Stimulated activated CD4-positive, alpha-beta T cell treated with anti-CD3 and anti-CD28 coated beads, Interleukin-1b, Interleukin-23, amount 100 ng/mL, for 48 hours (primary cell): ENCODE measurements around the gene PYY.

Experiments used
- DNase-seq: peaks from one replicate; pipeline ENCODE4 v3.0.0-alpha.2; 2020

PYY gene

GRCh38 chr17:43914451-43914850, 39.3 kb downstream of the PYY start:
- DNase-seq = no peak

DNA sequence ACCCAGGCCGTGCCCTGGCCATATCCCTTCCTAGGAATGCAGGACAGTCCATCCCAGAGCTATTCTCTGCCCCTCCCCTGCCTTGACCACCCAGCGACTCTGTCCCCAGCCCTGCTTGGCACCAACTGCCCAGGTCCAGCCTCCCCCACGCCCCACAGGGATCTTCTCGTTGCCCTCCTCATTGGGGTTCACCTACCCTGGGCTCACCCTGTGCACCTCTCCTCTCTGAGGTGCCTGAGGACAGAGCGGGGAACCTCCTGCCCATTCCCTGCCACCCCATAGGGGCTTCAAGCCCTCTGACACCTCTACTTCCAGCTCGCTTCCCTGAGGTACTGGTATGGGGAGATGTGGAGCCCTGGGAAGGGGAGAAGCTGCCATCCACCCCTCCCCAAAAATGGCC, 40.2 kb downstream of the PYY start:
- no peak for DNase-seq

DNA sequence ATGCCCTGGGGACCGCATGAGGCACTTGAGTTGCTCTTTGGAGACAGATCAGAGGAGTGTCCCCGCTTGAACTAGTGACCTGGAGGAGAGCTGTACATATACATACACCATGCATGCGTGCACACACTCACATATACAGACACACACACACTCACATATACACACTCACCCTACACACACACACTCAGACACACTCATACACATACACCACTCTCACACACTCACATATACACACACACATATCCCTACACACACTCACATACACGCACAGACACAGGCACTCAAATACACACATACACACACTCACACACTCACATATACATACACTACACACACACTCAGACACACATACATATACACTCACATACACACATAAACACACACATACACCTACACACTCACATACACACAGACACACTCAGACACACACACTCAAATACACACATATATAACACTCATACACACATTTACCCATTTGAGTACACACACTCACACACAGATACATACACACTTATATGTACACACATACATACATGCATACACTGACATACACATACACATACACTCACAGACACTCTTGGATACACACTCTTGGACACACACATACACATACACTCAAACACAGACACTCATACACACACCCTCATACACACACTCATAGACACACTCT, 41.0 kb downstream of the PYY start:
- DNase-seq = no peak

GRCh38 chr17:43911904-43912303, 41.8 kb downstream of the PYY start:
- DNase-seq = no peak

DNA sequence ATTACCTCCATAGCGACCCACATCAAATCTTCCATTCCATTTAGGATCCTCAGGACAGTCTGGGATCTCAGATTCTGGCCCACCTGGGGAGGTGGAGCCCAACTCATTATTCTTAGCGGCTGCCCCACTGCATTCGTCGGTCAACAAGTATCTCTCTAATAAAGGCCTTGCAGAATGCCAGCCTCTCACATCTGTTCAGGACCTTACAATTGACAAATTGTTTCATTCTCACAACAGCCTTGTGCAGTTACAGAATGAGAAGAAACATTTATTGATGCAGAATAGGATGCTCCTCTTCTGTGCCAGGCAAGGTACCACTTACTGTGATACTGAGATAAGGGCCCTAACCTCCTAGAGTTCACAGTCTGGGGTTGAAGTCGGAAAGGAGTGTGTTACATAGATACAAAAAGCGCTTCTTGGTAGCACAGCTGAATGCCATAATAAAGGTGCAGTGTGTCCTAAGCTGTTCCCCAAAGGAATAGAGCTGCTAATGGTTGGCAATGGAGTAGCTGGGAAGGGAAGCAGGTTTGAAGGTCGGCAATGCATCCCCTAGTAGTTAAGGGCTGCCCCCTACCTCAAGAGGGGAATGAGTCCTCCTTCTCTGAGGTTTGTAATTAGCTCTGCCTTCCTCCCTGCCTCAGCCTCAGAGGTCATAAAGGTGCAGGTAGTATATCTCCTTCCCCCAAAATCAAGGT, 44.1 kb downstream of the PYY start:
- DNase-seq = no peak

- DNase-seq = peak; percentile 50
Observed at GRCh38 chr17:43907998-43908721, 45.6 kb downstream of the PYY start.

DNA sequence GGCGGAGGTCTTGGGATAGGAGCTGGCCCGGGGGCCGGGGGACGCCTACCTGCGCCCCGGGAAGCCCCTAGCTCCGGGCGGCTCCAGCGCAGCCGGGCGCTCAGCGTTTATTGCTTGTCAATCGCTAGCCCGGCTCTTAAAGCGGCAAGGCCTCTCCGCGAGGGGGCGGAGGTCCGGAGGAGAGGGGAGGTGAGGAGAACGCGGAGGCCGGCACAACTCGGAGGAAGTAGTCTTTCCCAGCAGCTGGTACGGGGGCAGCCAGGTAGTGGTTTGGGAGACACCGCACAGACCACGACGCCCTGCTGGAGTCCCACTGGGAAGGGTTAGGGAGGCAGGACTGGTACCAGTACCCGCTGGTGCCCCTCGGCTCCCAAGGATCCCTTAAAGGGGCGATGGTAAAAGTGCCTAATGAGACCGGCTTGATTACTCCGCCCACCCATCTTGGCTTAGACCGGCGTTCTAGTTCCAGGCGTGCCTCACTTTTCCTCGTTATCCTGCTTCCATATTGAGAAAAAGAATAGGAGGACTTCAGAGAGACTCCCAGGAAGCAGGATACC, 46.2 kb downstream of the PYY start, which contains the start of gene MPP2:
Gene MPP2, minus strand, starts transcription at position 112 of the 557 bp plus-strand sequence. CDS start 3,076 bp downstream, outside the sequence.
- DNase-seq = peak; percentile 47

GRCh38 chr17:43906951-43907424, 46.8 kb downstream of the PYY start:
- DNase-seq = no peak

- peak; percentile 37 for DNase-seq
Observed at GRCh38 chr17:43905985-43906852, 47.5 kb downstream of the PYY start.

DNA sequence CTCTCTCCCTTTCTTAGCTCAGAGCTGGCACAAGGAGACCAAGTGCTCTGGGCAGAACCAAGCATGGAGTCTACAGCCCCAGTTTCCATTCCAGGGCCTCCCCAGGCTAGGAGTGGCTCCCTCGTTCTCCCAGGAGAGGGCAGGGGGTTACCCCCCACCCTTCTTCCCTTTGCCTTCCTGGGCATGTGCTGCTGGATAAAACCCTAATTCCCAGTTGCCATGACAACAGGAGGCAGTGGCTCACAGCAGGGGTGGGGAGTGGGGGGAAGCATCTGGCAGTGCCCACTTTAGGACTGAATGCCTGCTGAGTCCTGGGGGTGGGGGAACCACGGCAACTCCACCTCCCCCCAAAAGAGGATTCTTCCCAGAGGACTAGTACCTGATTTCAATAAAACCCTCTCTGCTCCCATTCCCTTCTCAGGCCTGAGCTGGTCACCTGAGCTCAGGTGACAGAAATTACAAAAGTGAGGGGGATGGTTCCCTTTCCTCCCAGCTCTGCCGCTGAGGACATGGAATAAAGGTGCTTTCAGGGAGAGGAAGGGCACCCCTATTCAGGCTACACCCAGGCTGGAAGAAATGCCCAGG, 48.2 kb downstream of the PYY start:
- no peak for DNase-seq
